Amniotic stem cell (primary cell): Measurements from ENCODE around the gene BST2.
"Not testable (repeated sequence)": the region's sequence is repeated elsewhere in the genome, so short reads cannot be mapped to it uniquely, and the experiment has no call there.

Experiments
- DNase-seq: peaks from one replicate; lab custom pipeline; 2025; lab: John Stamatoyannopoulos, UW

Gene BST2

GRCh38 chr19:17389957-17390664 lies 15.3 kb downstream of the BST2 start:
- no peak for DNase-seq

GRCh38 chr19:17389288-17389687 lies 16.1 kb downstream of the BST2 start:
- no peak for DNase-seq

GRCh38 chr19:17385878-17386611 lies 19.4 kb downstream of the BST2 start:
- DNase-seq: no peak

- DNase-seq: no peak
These were observed 24.8 kb downstream of the BST2 start for GRCh38 chr19:17380426-17381138.

GRCh38 chr19:17379221-17379631 lies 26.2 kb downstream of the BST2 start:
- DNase-seq: no peak

- DNase-seq: no peak
These were observed 27.2 kb downstream of the BST2 start for GRCh38 chr19:17378271-17378670.

- no peak for DNase-seq
These were observed 28.4 kb downstream of the BST2 start, which contains the start of gene PLVAP for GRCh38 chr19:17376935-17377600. TSS of gene PLVAP (minus strand) at chr19:17377342. CDS start at chr19:17377288, 54 bp downstream.

- DNase-seq: no peak
These were observed 35.3 kb downstream of the BST2 start for GRCh38 chr19:17370026-17370587.

GRCh38 chr19:17365361-17365760 lies 40.1 kb downstream of the BST2 start:
- no peak for DNase-seq

- DNase-seq: not testable (repeated sequence)
These were observed 41.4 kb downstream of the BST2 start for GRCh38 chr19:17363852-17364605.

- DNase-seq: no peak
These were observed 45.3 kb downstream of the BST2 start for GRCh38 chr19:17359905-17360800.

- DNase-seq: no peak
These were observed 47.0 kb downstream of the BST2 start for GRCh38 chr19:17358395-17358794.

- no peak for DNase-seq
These were observed 47.7 kb downstream of the BST2 start for GRCh38 chr19:17357724-17358123.

- DNase-seq: no peak
These were observed 48.3 kb downstream of the BST2 start for GRCh38 chr19:17357078-17357666.

GRCh38 chr19:17353386-17353785 lies 52.0 kb downstream of the BST2 start:
- no peak for DNase-seq
